Activated CD4-positive, alpha-beta T cell treated with anti-CD3 and anti-CD28 coated beads, Interleukin-2, Interleukin-6, amounts not matched to agents 100 ng/mL and 50 ng/mL, durations not matched to agents 16 hours and 8 hours (primary cell): ENCODE results near the gene SUCLG2.
A peak's percentile ranks its signal among the peaks of the same experiment; 100 is the strongest.

Source experiments
- DNase-seq: peaks from one replicate; pipeline ENCODE4 v3.0.0-alpha.2; 2020

The SUCLG2 gene

DNA sequence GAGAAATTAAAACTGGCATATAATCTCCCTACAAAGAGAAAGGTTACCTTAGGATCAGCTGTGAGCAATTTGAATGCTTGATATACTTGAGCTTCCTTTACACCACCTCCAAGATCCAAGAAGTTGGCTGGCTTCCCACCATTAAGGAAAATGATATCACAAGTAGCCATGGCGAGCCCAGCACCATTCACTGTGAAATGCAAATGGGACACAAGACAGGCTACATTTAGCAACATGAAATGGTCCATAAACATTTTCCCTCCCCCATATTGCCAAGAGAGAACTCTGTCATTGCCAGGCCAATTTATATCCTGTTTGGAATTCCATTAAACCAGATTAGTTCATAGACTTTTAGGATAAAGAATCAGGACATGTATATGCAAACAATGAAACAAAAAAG, 158.7 kb downstream of the SUCLG2 start:
- no peak for DNase-seq

- DNase-seq: no peak
These were observed 160.6 kb downstream of the SUCLG2 start for GRCh38 chr3:67493808-67494207.

GRCh38 chr3:67490658-67491057, 163.8 kb downstream of the SUCLG2 start:
- no peak for DNase-seq

GRCh38 chr3:67489816-67490215, 164.6 kb downstream of the SUCLG2 start:
- DNase-seq: no peak

GRCh38 chr3:67487564-67488114, 166.8 kb downstream of the SUCLG2 start:
- no peak for DNase-seq

DNA sequence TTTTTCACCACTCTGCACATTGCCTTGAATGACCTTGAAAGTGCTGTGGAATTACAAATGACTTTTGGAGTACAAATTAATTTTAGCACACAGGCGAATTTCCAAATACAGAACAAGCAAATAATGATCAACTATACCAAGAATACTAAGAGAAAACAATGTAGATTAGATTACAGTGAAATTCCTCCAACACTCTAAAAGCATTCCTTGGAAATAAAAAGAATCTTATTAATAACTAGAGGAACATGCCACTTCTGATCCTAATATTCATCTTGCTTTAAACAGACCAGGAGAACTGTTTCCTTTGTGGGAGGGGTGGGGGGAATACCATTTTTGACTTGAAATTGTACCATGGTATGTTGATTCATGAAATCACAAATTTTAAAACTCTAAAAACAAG, 167.5 kb downstream of the SUCLG2 start:
- DNase-seq: no peak

DNA sequence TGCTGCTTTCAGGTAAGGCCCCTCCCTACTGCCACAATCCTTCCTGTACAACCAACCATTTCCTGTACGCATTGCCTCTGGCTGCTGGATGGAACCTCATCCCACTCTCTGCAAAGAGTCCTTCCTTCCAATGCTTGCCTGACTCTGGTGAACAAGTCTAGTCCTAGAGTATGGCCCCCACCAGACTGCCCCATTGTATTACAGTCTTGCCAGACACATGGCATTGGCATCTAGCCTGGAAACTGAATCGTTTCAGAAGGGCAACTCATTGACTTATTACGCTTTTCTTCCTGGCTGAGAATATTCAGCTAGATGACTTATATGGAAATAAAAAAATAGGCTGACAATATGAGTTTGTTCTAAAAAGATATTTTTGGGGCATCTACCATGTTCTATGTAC, 170.3 kb downstream of the SUCLG2 start:
- DNase-seq: no peak

- DNase-seq: no peak
These were observed 173.3 kb downstream of the SUCLG2 start for GRCh38 chr3:67481126-67481525.

GRCh38 chr3:67478423-67478822, 176.0 kb downstream of the SUCLG2 start:
- DNase-seq: no peak

DNA sequence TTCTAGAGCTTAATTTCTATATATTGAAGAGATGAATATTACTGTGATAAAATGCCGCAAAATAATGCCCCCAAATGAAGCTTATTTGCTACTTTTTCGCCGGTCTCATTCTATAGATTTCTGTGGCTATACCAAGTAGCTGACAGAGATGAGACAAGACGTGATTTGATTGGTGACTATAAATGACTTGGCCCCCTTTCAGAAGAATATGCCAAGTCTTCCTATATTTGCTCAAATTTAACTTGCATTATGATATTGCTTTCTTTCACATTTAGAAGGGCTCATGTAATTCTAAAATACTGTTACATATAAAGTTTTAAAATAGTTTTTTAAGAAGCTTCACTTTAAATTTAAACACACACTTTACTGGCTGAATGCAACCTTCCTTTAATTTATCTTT, 180.1 kb downstream of the SUCLG2 start:
- DNase-seq: no peak

- DNase-seq: no peak
These were observed 181.7 kb downstream of the SUCLG2 start for GRCh38 chr3:67472674-67473201.

DNA sequence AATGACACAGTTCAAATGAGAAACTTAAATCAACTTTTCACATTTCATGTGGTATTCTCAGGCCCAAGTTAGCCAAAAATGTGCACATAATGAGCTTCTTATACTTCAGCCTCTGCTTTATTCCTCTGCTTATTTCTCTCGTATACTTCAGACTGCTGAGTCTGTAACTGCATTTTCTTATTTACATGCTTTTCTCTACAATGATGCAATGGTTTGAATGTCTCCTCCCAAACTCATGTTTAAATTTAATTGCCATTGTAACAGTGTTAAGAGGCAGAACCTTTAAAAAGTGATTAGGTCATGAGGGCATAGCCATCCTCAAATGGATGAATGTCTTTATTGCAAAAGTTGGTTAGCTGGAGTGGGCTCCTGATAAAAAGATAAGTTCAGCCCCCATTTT, 184.2 kb downstream of the SUCLG2 start:
- no peak for DNase-seq

DNA sequence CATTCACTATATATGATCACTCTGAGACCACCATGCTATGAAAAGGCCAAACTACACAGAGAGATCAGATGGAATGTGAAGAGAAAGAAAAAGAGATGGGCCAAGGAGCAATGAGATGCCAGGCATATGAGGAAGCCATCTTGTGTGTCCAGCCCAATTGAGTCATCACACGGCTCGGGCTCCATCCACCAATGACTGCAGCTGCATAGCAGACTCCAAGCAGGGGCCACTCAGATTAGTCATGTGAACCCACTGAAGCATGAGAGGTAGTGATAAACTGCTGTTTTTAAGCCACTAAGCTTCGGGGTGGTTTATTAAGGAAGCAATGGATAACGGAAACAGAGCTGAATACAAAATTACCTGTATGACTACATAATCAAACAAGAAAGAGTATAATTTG, 185.9 kb downstream of the SUCLG2 start:
- DNase-seq: no peak

DNA sequence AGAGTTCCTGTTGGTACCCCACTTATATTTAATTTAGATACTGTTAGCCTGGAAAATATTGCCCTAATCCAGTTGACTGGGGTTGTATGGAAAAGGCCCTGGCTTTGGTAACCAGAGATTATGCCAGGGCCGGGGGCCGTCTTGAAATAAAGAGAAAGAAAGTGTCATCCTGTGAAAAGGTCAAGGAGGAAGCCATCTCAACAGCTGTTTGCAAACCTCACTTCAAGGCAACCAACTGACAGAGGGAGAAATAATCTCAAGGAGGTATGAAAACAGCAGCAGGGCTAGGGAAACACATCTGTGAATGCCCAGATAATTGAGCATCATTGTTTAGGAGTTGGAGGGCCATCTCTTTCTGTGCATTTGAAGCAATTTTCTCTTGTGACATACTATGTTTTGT, 190.8 kb downstream of the SUCLG2 start:
- DNase-seq: no peak

DNA sequence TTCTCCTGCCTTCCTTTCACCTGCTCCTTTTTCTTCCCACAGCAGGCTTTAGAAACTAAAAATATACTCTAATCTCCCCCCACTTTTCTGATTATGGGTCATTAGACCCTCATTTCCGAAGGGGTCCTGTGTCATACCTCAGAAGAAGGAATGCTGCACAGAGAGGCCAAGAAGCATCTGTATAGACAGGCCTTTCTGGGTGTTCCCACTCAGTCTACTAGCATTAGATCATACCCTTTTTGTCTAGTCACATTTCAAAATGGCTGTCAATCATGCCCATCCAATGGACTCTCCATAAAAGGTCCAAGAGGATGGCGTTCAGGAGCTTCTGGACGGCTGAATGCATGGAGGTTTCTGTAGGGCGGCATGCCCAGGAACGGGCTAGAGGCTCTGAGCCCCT, 192.2 kb downstream of the SUCLG2 start:
- no peak for DNase-seq

- no peak for DNase-seq
These were observed 192.7 kb downstream of the SUCLG2 start for GRCh38 chr3:67461667-67462142.

- no peak for DNase-seq
These were observed 193.4 kb downstream of the SUCLG2 start for GRCh38 chr3:67460841-67461510.

DNA sequence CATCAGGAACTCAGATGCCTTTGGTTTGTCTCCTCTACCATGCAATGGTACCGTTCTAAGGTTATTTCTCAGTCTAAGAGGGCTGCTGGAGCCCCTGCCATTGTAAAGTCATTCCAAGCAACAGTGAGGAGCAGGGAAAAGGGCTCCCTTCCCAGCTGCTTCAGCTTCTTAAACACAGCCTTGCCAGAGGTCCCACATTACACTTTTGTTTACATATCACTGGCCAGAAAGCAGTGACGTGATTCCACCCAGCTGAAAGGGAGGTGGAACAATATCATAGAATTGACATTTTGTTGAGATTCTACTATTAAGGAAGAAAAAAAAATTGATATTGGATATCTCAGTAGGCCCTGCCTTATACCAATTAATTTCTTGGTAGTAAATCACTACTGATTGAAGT, 194.6 kb downstream of the SUCLG2 start:
- no peak for DNase-seq

GRCh38 chr3:67458896-67459530, 195.4 kb downstream of the SUCLG2 start:
- no peak for DNase-seq

GRCh38 chr3:67458408-67458807, 196.0 kb downstream of the SUCLG2 start:
- no peak for DNase-seq

DNA sequence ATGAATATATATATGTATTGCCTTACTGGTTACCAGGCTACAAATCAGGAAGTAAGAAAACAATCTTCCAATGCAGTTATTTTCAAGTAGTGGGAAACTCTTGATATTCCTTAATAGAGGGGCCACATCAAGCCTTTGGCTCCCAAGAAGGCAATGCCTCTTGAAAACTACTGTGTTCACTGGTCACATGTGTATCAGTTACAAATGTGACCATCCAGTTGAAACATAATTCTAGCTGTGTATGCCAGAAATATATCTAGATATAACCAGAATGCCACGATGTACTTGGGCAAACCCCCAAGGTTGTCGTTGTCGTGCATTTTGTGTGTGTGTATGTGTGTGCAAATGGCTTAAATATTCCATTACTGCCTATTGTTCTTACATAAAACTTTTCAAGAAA, 200.8 kb downstream of the SUCLG2 start:
- no peak for DNase-seq

DNA sequence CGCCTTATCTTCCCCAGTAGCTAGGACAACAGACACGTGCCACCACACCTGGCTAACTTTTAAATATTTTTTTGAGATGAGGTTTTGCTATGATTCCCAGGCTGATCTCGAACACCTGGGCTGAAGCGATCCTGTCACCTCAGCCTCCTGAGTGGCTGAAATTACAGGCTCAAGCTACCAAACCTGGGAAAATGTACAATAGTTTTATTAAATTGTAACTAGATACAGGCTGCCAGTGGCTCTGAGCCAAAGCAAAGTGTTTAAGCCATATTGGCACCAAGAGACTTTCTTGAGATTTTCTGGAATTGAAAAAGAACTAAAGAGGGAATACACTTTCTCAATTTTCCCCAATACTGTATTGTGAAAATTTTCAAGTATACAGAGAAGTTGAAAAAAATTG, 204.3 kb downstream of the SUCLG2 start:
- no peak for DNase-seq

DNA sequence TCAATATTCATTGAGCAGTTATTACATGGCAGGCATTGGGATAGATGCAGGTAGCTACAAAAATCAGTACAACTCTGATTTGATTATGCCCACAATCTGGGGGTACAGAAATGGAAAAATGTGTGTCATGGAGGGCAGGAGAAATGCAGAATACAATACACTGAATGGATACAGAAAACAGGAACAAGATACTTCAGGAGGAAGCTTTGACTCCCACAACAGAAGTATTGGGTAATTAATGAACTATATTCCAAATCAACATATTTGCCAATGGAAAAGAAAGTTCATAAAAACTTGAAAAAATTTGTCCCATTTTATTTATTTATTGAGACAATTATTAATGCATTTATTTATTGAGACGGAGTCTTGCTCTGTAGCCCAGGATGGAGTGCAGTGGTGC, 207.0 kb downstream of the SUCLG2 start:
- no peak for DNase-seq

DNA sequence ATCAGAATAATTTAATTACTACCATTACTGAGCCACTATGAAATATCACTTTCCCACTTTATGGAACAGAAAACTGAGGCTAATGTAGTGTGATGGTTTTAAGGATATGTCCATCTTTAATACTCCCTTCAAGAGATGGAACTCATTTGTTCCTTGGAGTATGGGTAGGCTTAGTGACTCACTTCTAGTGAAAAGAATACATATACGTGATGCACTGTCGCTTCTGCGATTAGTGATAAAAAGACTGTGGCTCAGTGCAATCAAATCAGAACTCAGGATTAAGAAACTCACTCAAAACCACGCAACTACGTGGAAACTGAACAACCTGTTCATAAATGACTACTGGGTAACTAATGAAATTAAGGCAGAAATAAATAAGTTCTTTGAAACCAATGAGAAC, 216.6 kb downstream of the SUCLG2 start:
- peak; percentile 5 for DNase-seq
